Muscle of leg (tissue), 11 donors: ENCODE results near the gene METTL14. TPM values are rescaled to one million over a fixed set of nuclear protein-coding genes. Genes with fewer than 3 reads are reported as not detected.

ENCODE experiments used
- DNase-seq: peaks from one replicate; pipeline ENCODE4 v3.0.0; 2013
- H3K27ac ChIP-seq: one replicate; pipeline ENCODE4 v1.5.1; 2013; ENCODE audit warnings: mild to moderate bottlenecking, low read length, control low read depth
- H3K27me3 ChIP-seq: one replicate; pipeline ENCODE4 v1.6.1; 2013; ENCODE audit warnings: low read length; ENCODE audit not compliant: control insufficient read depth, insufficient read depth
- H3K36me3 ChIP-seq: one replicate; pipeline ENCODE4 v1.6.1; 2013; ENCODE audit warnings: low read length; ENCODE audit not compliant: control insufficient read depth, insufficient read depth
- H3K4me1 ChIP-seq: one replicate; pipeline ENCODE4 v1.6.1; 2013; ENCODE audit warnings: low read length; ENCODE audit not compliant: control insufficient read depth, insufficient read depth
- H3K4me3 ChIP-seq: one replicate; pipeline ENCODE4 v1.5.1; 2013; ENCODE audit warnings: low read length, control low read depth
- H3K9me3 ChIP-seq: replicated peaks from 2 replicates; pipeline ENCODE4 v1.6.1; 2013; ENCODE audit warnings: low read depth, low read length; ENCODE audit not compliant: control insufficient read depth
- WGBS: methylation state at CpG from one replicate; pipeline ENCODE4 v1.1.5; 2013; ENCODE audit warnings: missing lambda C conversion rate; ENCODE audit not compliant: insufficient coverage; 5-methylcytosine and 5-hydroxymethylcytosine counted together
- polyA plus RNA-seq, 8 donors: library from polyadenylated mRNA; unstranded; fragments of 120-200 nt; gene quantifications; one replicate each; pipeline versions ENCODE4 v1.2.1 to v1.2.3, GENCODE V29; 2013; ENCODE audit warnings: inconsistent platforms in 1 of 8, low replicate concordance in 1 of 8; ENCODE audit not compliant: insufficient read length in 8 of 8, insufficient read depth in 1 of 8
- total RNA-seq: library from RNA; stranded (reverse); fragments of 120-200 nt; gene quantifications from one replicate; pipeline ENCODE4 v1.2.4, GENCODE V29; 2013

METTL14 gene
- total and polyA plus RNA-seq, 9 donors = 22.6 to 35.2 (median 28.8) TPM

- H3K27ac ChIP-seq = no peak overlapping the region
- H3K4me3 ChIP-seq = no peak overlapping the region
- H3K9me3 ChIP-seq = no peaks in the 10 kb centered on the region
- H3K27me3 ChIP-seq = no peaks in the 10 kb centered on the region
- H3K4me1 ChIP-seq = no peaks in the 10 kb centered on the region
- H3K36me3 ChIP-seq = peaks cover 31% of the 10 kb centered on the region
- no peak for DNase-seq
- no CpG with 5 or more reads among the region's 2 CpGs for WGBS
Observed at GRCh38 chr4:118703118-118703517, 17.9 kb downstream of the METTL14 start.

DNA sequence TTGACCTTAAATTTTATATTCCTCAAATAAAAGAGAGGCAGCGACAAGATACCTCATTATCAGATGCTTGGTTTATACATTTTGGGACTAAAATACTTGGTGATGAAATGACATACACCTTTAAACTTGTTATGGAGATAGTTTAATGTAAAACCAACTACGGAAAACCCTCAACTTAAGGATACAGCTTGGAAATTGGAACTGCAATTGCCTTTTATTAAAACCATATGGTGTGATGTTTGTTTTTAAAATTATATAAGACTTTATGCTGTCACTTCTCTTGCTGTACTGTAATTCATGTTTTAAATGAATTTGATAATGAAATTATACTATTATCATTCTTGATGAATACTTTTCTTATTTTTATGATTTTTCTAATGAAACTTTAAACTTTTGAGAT, 25.9 kb downstream of the METTL14 start:
- no peaks in the 10 kb centered on the region for H3K9me3 ChIP-seq
- WGBS = no CpG with 5 or more reads among the region's 2 CpGs
- no peak overlapping the region for H3K4me3 ChIP-seq
- no peak overlapping the region for H3K27ac ChIP-seq
- no peaks in the 10 kb centered on the region for H3K4me1 ChIP-seq
- peak; percentile 57 for DNase-seq
- no peaks in the 10 kb centered on the region for H3K27me3 ChIP-seq
- H3K36me3 ChIP-seq = peaks cover 17% of the 10 kb centered on the region

DNA sequence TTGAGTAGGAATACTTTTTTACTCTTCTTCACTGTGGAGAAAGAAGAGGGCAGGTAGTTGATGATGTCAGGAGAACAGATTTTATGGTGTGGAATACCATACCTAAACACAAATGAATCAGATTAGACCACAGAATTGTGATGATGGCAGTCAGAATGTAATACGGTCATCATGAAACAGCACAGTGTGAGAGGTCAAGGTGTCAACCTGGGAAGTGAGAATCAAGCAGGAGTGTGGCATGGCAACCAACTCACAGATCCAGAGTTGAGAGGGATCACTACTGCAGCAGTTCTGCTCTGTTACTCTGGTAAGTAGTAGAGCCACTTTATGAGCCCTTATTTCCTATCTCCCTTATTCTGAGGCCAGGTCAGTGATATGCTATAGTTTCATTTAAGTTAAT, 27.7 kb downstream of the METTL14 start:
- Histone ChIP-seq H3K4me1 (no peaks in the 10 kb centered on the region), H3K9me3 (no peaks in the 10 kb centered on the region), H3K4me3 (no peak overlapping the region), H3K27ac (no peak overlapping the region), H3K36me3 (peaks cover 14% of the 10 kb centered on the region), H3K27me3 (no peaks in the 10 kb centered on the region)
- DNase-seq = no peak
- no CpG with 5 or more reads among the region's 1 CpG for WGBS

DNA sequence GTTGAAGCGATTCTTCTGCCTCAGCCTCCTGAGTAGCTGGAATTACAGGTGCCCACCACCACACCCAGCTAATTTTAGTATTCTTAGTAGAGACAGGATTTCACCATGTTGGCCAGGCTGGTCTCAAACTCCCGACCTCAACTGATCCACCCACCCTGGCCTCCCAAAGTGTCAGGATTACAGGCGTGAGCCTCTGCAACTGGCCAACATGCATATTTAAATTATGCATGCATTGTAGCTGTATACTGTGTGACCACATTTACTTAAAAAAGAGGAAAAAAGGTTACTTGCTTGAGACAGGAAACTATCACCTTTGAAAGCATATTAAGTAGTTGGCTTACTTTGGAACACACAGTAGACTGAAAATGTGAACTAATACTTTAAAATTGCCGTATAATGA, 29.5 kb downstream of the METTL14 start:
- H3K4me1 ChIP-seq = no peaks in the 10 kb centered on the region
- no peaks in the 10 kb centered on the region for H3K27me3 ChIP-seq
- H3K4me3 ChIP-seq = no peak overlapping the region
- WGBS = no CpG with 5 or more reads among the region's 4 CpGs
- no peak for DNase-seq
- peaks cover 12% of the 10 kb centered on the region for H3K36me3 ChIP-seq
- no peaks in the 10 kb centered on the region for H3K9me3 ChIP-seq
- no peak overlapping the region for H3K27ac ChIP-seq

DNA sequence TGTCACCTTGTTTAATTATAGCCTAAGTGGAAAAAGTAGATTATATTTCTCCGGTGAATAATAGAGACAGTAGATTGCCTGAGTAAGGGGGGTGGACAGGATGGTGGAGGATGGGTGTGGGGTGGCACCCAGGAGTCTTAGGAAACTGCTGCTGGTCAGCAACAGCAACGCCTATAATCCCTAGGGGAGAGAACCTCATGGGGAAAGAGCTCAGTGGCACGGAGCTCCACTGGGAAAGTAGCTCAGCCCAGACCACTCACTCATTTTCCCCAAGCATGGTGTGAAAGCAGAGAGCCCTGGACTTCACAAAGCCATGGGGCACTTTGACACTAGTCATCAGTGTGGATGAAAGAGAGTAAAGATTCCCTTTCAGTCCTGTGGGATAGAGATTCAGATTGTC, 31.1 kb downstream of the METTL14 start:
- Histone ChIP-seq H3K9me3 (no peaks in the 10 kb centered on the region), H3K27ac (no peak overlapping the region), H3K4me1 (no peaks in the 10 kb centered on the region), H3K4me3 (no peak overlapping the region), H3K36me3 (peaks cover 11% of the 10 kb centered on the region), H3K27me3 (no peaks in the 10 kb centered on the region)
- DNase-seq = no peak
- WGBS = 100% methylated on average over 1 of the region's 3 CpGs

GRCh38 chr4:118718511-118719170, 33.4 kb downstream of the METTL14 start:
- H3K27me3 ChIP-seq = no peaks in the 10 kb centered on the region
- no peaks in the 10 kb centered on the region for H3K9me3 ChIP-seq
- no peak overlapping the region for H3K4me3 ChIP-seq
- no CpG with 5 or more reads among the region's 4 CpGs for WGBS
- H3K4me1 ChIP-seq = no peaks in the 10 kb centered on the region
- peaks cover 15% of the 10 kb centered on the region for H3K36me3 ChIP-seq
- no peak overlapping the region for H3K27ac ChIP-seq
- DNase-seq = no peak

DNA sequence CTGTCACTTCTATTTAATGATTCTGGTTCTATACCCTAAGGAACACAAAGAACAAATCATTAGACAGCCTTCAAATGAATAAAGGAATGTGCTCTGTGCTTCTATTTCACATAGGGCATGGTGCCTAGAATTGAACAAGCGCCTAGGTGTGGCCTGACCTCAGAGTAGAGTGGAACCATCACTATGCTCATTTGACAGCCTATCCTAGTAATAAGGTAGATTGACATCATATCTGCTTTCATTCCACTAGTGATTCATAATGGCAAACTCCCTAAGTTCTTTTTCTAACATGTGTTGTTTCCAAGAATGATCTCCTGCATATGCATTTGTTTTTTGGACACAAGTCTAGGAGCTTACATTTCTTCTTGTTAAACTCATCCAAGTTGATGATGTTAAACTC, 36.6 kb downstream of the METTL14 start:
- no CpG with 5 or more reads among the region's 1 CpG for WGBS
- peak; percentile 36 for DNase-seq

DNA sequence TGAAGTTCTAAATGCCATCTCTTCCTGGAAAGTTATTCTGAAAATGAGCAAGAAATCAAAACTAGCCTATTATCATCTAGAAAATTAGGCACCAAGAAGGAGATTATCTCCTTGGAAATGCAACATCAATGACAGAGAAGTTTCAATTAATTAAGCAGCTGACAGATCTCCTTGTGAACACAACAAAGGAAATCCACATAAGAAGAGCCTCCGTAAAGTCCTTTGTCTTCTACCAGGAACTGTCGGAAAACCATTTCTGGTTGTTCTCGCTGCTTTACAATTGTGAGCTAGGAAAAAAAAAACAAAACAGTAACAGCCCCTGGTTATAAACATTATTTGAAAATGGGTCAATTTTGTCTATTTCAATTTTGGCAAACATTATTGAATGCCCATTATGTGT, 38.2 kb downstream of the METTL14 start:
- Histone ChIP-seq H3K27me3 (no peaks in the 10 kb centered on the region), H3K4me3 (no peak overlapping the region), H3K4me1 (no peaks in the 10 kb centered on the region), H3K27ac (no peak overlapping the region), H3K9me3 (no peaks in the 10 kb centered on the region), H3K36me3 (peaks cover 44% of the 10 kb centered on the region)
- no CpG with 5 or more reads among the region's 3 CpGs for WGBS
- no peak for DNase-seq

More for the DNA sequence above, 36.6 kb downstream of the METTL14 start:
- Histone ChIP-seq H3K27me3 (no peaks in the 10 kb centered on the region), H3K27ac (no peak overlapping the region), H3K9me3 (no peaks in the 10 kb centered on the region), H3K4me3 (no peak overlapping the region), H3K36me3 (peaks cover 34% of the 10 kb centered on the region), H3K4me1 (no peaks in the 10 kb centered on the region)

DNA sequence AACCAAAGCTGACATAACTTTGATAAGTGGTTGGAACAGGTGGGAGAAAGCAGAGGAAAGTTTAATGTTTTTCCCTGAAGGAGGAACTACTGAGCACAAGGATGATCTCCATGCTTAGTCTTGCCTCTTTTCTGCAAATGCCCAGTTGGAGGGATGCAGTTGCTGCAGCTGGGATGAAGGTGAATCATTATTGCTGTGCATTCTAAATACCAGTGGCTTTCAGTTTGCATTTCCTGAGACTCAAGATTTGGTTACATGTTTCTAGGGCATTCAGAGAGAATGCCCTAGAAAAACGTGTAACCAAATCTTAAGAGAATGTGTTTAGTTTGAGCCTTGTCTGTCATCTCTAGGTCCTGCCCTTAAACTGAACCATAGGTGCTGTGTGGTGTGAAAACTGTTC, 42.2 kb downstream of the METTL14 start:
- 80% methylated on average over 1 of the region's 1 CpG for WGBS
- H3K36me3 ChIP-seq = peaks cover 45% of the 10 kb centered on the region
- no peaks in the 10 kb centered on the region for H3K9me3 ChIP-seq

GRCh38 chr4:118729287-118730286, 44.4 kb downstream of the METTL14 start:
- Histone ChIP-seq H3K27ac (no peak overlapping the region), H3K36me3 (peaks cover 41% of the 10 kb centered on the region), H3K4me1 (peaks cover 2% of the 10 kb centered on the region), H3K4me3 (no peak overlapping the region), H3K9me3 (no peaks in the 10 kb centered on the region), H3K27me3 (no peaks in the 10 kb centered on the region)
- no peak for DNase-seq
- 100% methylated on average over 3 of the region's 6 CpGs for WGBS

More for the DNA sequence above, 42.2 kb downstream of the METTL14 start:
- Histone ChIP-seq H3K27ac (no peak overlapping the region), H3K4me1 (no peaks in the 10 kb centered on the region), H3K27me3 (no peaks in the 10 kb centered on the region), H3K4me3 (no peak overlapping the region)
- DNase-seq = no peak
